ENCODE measurements around the gene CMTM7.

Gene CMTM7

DNA sequence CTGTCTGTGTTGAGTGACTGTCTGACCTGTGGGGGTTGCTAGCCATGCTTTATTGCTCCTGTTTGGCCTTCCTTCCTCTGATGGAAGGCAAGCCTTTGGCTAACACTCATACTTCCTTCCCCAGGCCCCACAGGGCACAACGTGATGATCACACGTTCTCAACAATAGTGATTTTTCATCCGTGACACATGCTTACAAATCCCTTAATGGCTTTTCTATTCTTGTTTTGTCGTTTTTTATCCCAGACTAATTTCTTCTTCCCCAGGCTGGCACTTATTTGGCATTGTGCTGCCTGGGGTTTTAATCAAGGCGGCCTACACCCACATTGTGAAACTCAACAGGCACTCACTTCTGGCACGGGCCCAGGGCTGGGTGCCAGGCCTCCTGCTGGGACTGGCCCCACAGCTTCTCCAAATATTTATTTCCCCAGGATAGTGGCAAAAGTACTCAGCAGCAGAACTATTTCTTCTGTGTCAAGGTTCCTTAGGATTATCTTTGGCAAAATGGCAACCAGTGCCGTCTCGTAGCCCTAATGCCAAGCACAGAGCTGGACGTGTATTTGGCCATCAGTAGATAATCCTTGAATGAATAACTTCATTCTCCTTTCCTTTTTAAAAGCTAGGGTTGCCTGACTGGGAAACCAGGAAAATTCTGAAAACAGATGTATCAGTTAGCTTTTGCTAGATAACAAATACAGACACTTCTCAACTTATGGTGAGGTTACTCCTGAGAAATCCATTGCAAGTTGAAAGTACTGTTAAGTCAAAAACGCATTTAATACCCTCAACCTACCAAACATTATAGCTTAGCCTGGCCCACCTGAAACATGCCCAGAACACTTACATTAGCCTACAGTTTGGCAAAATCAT, 30.6 kb downstream of the CMTM7 start (continued):
- peak; percentile 95 for TF ChIP-seq ZNF843 (tag by site-specific recombination; IDR thresholded peaks at IDR 0.05)

- Histone ChIP-seq H3K36me3 (ENCODE audit: control insufficient read depth in 2 of 2, insufficient read depth in 1 of 2, low read length in 2 of 2) (no peaks in the 10 kb centered on the region), H3K9me3 (ENCODE audit: control insufficient read depth, insufficient read depth, low read depth, low read length) (no peaks in the 10 kb centered on the region), H3K4me1 (ENCODE audit: control insufficient read depth, insufficient read depth, low read length) (no peaks in the 10 kb centered on the region; the same call in 1 of the 2 replicates), H3K27ac (ENCODE audit: extremely low read depth, low read depth, low read length) (no peak overlapping the region), H3K4me3 (ENCODE audit: low read depth, low read length) (no peak overlapping the region)
- ChIA-PET CTCF (interaction anchor here (0.8 to 1.5 kb wide), 3 partner anchors 44 to 246 kb away, joined by 3 read pairs; no protein-coding TSS in a partner anchor), POLR2A (interaction anchor here (1.2 kb wide), 1 partner anchor 262 kb away, joined by 3 read pairs; the partner anchor contains the start of gene CNOT10)
- TF ChIP-seq ZNF585B (tag by site-specific recombination; IDR thresholded peaks at IDR 0.05) (no peak), SP7 (tag by site-specific recombination; IDR thresholded peaks at IDR 0.05) (0 out of 2 replicates have a peak, but pooled peaks have one; percentile 17), ZNF501 (tag by site-specific recombination; IDR thresholded peaks at IDR 0.05) (no peak), ZNF223 (tag by site-specific recombination; IDR thresholded peaks at IDR 0.05) (no peak), OSR2 (tag by site-specific recombination; IDR thresholded peaks at IDR 0.05) (peak; percentile 99), ZNF350 (tag by site-specific recombination; IDR thresholded peaks at IDR 0.05) (no peak), ZNF148 (tag by site-specific recombination; IDR thresholded peaks at IDR 0.05; ENCODE audit: borderline replicate concordance) (no peak), HIC1 (tag by site-specific recombination; IDR thresholded peaks at IDR 0.05) (no peak), GLIS1 (tag by site-specific recombination; IDR thresholded peaks at IDR 0.05) (peak; percentile 55), ZNF629 (tag by site-specific recombination; IDR thresholded peaks at IDR 0.05) (peak; percentile 71; the same call in 1 of the 2 replicates), SP2 (tag by site-specific recombination; IDR thresholded peaks at IDR 0.05) (peak; percentile 40)
These were observed 31.3 kb downstream of the CMTM7 start for GRCh38 chr3:32422943-32423342.

DNA sequence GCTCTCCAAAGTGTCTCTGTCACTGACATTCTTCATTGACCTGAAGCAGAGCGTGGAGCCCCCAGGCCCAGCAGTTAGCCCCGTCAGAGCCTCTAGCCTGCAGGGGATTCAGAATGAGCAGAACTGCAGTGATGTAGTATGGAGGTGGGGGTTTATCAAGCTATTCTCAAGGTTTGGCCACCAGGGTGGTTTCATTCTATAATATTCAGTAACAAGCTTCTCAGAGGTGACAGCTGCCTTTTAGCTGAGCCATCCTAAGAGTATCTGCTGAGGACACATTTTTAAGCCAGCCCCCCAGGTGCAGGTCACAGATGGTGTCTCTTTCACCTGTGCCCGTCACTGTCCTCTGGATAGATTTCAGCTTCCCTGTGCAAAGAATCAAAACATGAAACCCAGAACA, 31.9 kb downstream of the CMTM7 start:
- ChIA-PET POLR2A (interaction anchor here (1.2 kb wide), 1 partner anchor 262 kb away, joined by 3 read pairs; the partner anchor contains the start of gene CNOT10), CTCF (interaction anchor here (1.5 kb wide), 1 partner anchor 246 kb away, joined by 3 read pairs; no protein-coding TSS in a partner anchor)
- Histone ChIP-seq H3K4me1 (ENCODE audit: control insufficient read depth, insufficient read depth, low read length) (no peaks in the 10 kb centered on the region; the same call in 1 of the 2 replicates), H3K36me3 (ENCODE audit: control insufficient read depth in 2 of 2, insufficient read depth in 1 of 2, low read length in 2 of 2) (no peaks in the 10 kb centered on the region), H3K27ac (ENCODE audit: extremely low read depth, low read depth, low read length) (no peak overlapping the region), H3K9me3 (ENCODE audit: control insufficient read depth, insufficient read depth, low read depth, low read length) (no peaks in the 10 kb centered on the region), H3K4me3 (ENCODE audit: low read depth, low read length) (no peak overlapping the region)
- TF ChIP-seq SP3 (tag by site-specific recombination; IDR thresholded peaks at IDR 0.05), result no peak
- no peak for TF ChIP-seq GLI2 (tag by site-specific recombination; IDR thresholded peaks at IDR 0.05; ENCODE audit: borderline replicate concordance, low read depth)

All from HEK293 (cell line).